Nucleus accumbens (tissue), 56 donors: ENCODE results near the gene ANKZF1.
"Not testable (repeated sequence)": the region's sequence is repeated elsewhere in the genome, so short reads cannot be mapped to it uniquely, and the experiment has no call there.

ENCODE experiments used
- DNase-seq, 56 donors: peaks; one replicate each; lab custom pipeline; 2025; lab: John Stamatoyannopoulos, UW

Gene ANKZF1

GRCh38 chr2:219229305-219230058 is at the start of gene ANKZF1, which contains the start of gene ATG9A:
ANKZF1 (plus strand) TSS chr2:219229806; CDS start chr2:219230258, 452 bp downstream.
ATG9A (minus strand) TSS chr2:219229636; CDS start chr2:219228024, 1,612 bp downstream.
- DNase-seq = peak; percentile 76 to 99 (median 98)

GRCh38 chr2:219180961-219181360 is 48.6 kb upstream of the ANKZF1 start:
- no peak for DNase-seq

GRCh38 chr2:219181531-219181930 is 48.1 kb upstream of the ANKZF1 start:
- DNase-seq = no peak

GRCh38 chr2:219182331-219183150 is 47.1 kb upstream of the ANKZF1 start:
- no peak for DNase-seq

- DNase-seq = no peak
Observed at GRCh38 chr2:219183151-219183772, 46.3 kb upstream of the ANKZF1 start.

- DNase-seq = no peak
Observed at GRCh38 chr2:219184121-219184520, 45.5 kb upstream of the ANKZF1 start.

- no peak for DNase-seq
Observed at GRCh38 chr2:219186754-219187456, 42.7 kb upstream of the ANKZF1 start.

GRCh38 chr2:219197388-219197787 is 32.2 kb upstream of the ANKZF1 start:
- DNase-seq = no peak

- DNase-seq = no peak
Observed at GRCh38 chr2:219198974-219199373, 30.6 kb upstream of the ANKZF1 start.

GRCh38 chr2:219199470-219200211 is 30.0 kb upstream of the ANKZF1 start:
- DNase-seq = no peak

- peak in 2 of 56 donors; percentile 2 to 11 for DNase-seq
Observed at GRCh38 chr2:219200502-219201326, 28.9 kb upstream of the ANKZF1 start.

GRCh38 chr2:219201331-219201730 is 28.3 kb upstream of the ANKZF1 start:
- DNase-seq = not testable (repeated sequence)

- no peak for DNase-seq
Observed at GRCh38 chr2:219204425-219205164, 25.0 kb upstream of the ANKZF1 start.

- DNase-seq = no peak
Observed at GRCh38 chr2:219205165-219205538, 24.5 kb upstream of the ANKZF1 start.

GRCh38 chr2:219205981-219206327 is 23.7 kb upstream of the ANKZF1 start:
- DNase-seq = no peak

- peak; percentile 54 to 97 (median 91) for DNase-seq
Observed at GRCh38 chr2:219206328-219207133, 23.1 kb upstream of the ANKZF1 start, which contains the start of gene ZFAND2B. ZFAND2B (plus strand) TSS chr2:219206782; CDS start chr2:219206988, 206 bp downstream.
